Keratinocyte (primary cell): ENCODE data around the gene CAST.

Experiments used
- EZH2 ChIP-seq: IDR thresholded peaks from one replicate; pipeline ENCODE4 v1.6.1; 2012; ENCODE audit warnings: inconsistent platforms, mild to moderate bottlenecking, low read length, moderate library complexity
- TF ChIP-seq, protein P1 (sequence below), 3 experiments: IDR thresholded peaks in 1 of 3; conservative IDR thresholded peaks in 1 of 3; optimal IDR thresholded peaks in 1 of 3; 2 replicates in 2 of 3; 3 replicates in 1 of 3; pipeline versions ENCODE3 to v1.5.1; 2011; ENCODE audit warnings: low read length in 3 of 3, mild to moderate bottlenecking in 3 of 3, moderate library complexity in 2 of 3, control low read depth in 1 of 3, inconsistent platforms in 1 of 3; ENCODE audit not compliant: insufficient read depth in 2 of 3; ENCODE audit errors: extremely low read depth in 1 of 3

- TF ChIP-seq EZH2 = no peak
- TF ChIP-seq, protein P1, sequence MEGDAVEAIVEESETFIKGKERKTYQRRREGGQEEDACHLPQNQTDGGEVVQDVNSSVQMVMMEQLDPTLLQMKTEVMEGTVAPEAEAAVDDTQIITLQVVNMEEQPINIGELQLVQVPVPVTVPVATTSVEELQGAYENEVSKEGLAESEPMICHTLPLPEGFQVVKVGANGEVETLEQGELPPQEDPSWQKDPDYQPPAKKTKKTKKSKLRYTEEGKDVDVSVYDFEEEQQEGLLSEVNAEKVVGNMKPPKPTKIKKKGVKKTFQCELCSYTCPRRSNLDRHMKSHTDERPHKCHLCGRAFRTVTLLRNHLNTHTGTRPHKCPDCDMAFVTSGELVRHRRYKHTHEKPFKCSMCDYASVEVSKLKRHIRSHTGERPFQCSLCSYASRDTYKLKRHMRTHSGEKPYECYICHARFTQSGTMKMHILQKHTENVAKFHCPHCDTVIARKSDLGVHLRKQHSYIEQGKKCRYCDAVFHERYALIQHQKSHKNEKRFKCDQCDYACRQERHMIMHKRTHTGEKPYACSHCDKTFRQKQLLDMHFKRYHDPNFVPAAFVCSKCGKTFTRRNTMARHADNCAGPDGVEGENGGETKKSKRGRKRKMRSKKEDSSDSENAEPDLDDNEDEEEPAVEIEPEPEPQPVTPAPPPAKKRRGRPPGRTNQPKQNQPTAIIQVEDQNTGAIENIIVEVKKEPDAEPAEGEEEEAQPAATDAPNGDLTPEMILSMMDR (optimal IDR thresholded peaks at IDR 0.05 in 1 of 3, IDR thresholded peaks at IDR 0.05 in 1 of 3, conservative IDR thresholded peaks at IDR 0.05 in 1 of 3; ENCODE audit: extremely low read depth in 1 of 3, insufficient read depth in 2 of 3, low read length in 3 of 3) = no peak
Observed at GRCh38 chr5:96788112-96788749, 126.1 kb downstream of the CAST start.
